ENCODE results near the gene ATF3. TPM values are rescaled to one million over a fixed set of nuclear protein-coding genes. Genes with fewer than 3 reads are reported as not detected.
A peak's percentile ranks its signal among the peaks of the same experiment; 100 is the strongest.
"Not testable (repeated sequence)": the region's sequence is repeated elsewhere in the genome, so short reads cannot be mapped to it uniquely, and the experiment has no call there.

ATF3 gene
- total RNA-seq, 1 experiment from 2014 or later: 1.0 TPM

DNA sequence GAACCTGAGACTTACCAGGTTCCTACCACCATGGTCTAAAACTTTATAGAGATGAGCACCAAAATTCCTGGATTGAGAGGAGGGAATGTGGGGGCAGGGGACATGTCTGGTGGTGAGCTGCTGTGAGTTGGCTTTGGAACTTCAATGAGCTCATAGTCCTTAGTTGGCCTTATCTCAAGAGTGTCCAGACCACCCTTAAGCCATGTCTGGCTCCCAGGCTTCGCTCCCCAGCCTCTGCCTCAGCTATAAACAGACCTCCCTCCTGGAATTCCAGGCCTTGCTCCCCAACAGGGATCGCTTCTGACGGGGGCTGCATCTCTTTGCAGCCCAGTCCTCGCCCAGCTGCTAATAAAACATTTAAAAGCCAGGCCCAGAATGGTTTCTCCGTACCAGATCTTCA, 19.5 kb downstream of the ATF3 start:
- DNase-seq (ENCODE audit: low spot score): no peak

DNA sequence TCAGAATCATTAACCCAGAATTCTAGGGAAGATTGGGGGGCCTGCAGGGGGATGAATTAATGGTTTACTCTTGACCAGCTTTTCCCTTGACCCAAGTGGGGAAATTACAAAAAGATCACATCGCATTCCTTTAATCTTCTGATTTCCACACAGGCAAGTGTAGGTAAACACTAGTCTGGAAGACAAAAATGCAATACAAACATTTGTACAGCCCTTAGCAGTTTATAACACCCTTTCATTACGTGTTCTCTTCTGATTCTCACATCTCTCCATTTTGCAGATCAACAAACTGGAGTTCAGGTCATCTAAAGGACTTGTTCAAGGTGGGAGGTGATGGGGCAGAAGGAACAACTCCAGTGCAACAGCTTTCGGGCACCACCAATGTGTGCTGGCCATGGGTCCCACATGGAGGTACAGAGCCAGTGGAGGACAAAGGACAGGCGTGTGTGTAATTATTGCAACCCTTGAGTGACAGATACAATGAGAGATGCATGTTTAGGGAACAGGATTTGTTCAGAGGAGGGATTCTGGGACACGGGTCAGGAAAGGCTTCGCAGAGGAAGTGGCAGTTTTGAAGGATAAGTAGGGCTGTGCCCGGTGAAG, 20.4 kb downstream of the ATF3 start:
- DNase-seq (ENCODE audit: low spot score): no peak

DNA sequence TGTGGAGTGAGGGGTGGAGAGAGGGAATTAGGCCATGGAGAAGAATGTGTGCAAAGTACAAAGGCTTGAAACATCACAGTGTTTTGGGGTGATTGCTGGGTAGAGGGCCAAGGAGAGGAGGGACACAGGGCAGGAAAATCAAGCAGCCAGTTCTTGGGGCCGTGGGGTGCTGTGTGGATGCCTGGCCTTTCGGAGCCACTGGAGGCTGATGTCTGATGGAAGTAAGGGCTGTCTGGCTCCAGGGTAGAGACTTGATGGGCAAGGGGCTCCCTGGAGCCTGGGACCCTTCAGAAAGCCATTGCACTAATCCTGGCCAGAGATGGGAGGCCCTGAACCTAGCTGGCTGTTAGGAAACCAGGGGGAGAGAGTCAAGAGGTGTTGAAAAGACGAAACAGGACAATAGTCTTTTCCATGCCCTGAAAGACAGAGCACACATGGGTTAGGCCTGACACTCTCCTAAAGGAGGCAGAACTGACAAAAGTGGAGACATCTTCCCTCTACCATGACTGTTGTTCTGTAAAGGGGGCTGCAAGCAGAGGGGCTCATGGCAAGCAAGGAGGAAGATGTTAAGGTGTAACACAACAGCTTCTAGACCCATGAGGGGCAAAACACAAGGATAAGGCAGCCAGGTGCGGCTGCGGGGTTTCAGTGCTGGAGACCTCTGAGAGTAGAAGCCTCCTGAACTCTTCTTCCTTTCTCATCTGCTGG, 21.0 kb downstream of the ATF3 start:
- DNase-seq (ENCODE audit: low spot score): no peak

DNA sequence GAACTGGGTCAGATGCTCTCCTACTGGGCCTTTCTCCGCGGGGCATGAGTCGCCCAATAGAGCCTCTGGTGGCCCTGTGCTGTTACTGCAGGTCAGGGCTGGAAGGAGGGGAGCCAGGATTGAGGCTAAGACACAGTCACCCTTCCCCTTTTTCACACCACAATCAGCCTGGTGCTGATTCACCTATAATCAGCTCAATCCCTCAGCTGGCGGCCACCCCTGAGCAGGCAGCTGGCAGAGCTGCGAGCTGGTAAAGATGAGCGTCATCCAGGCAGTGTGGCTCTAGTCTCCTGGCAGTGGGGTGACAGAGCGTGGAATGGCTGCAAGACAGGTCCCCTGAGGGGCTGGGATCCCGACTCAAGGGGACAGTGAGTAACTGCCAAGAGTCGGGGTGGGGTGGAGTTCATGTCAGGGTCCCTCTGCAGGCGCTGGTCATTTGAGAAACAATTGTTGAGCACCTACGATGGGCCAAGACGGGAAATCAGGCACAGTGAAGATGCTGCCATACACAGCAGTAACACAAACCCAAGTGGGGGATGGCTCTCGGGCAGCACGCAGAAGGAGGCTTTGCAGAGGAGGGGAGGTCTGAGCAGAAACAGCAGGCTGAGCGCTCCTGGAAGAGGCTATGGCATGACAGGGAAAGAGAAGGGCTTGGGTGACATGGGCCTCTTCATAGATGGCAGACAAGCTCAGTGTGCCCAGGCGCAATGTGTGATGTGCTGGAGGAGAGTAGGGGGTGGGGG, 21.8 kb downstream of the ATF3 start:
- peak; percentile 73 for DNase-seq (ENCODE audit: low spot score)

DNA sequence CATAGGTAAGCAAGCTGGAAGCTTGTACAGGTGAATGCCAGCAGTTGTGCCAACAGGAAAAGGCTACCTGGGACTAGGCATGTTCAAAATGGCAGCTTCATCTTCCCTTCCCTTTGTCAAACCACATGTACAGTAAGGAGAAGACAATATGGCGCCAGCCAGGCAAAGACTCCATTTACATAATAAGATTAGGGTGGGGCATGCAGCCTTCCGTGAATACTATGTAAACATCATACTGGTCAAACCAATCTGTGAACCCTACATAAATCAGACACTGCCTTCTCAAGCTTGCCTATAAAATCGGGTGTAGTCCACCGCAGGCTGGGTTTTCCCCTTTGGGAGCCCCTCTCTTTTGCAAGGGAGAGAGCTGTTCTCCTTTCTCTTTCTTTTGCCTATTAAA, 24.6 kb downstream of the ATF3 start:
- no peak for DNase-seq (ENCODE audit: low spot score)

DNA sequence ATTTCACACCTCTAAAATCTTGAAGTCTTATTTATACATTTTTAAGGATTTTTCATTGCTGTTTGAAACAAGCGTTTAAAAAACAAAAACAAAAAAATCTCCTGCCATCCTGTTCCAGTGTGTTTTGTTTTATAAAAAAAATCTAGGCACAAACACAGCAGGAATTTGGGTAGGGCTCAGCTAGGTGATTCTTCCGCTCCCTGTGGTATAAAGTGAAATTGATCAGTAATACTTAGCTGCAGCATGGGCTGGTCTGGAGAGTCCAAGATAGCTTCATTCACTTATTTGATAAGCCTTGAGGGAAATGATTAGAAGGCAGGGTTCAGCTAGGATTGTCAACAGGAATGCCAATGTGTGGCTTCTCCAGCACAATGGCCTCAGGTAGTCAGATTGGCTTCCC, 25.7 kb downstream of the ATF3 start:
- DNase-seq (ENCODE audit: low spot score): no peak

DNA sequence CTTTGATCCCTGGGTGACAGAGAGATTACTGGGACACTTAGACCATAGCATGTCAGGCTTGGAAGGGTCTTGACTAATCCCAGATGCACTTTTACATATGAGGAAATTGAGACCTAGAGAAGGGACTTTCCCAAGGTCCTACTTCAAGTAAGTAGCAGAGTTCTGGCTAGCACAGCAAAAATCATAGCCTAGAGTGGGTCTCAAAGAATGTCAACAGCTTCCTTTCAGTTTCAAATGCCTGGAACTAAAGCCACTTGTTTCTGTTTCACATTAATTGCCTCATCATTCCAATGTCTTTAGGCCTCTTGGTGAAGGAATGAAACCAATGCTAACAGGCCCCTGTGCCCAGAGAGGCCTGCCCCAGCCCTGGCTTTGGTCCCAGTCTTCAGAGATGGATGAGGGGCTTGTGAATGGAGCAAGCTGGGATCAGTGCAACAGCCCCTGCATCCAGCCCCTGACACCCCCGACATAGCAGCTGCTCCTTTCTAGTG, 26.6 kb downstream of the ATF3 start:
- DNase-seq (ENCODE audit: low spot score): no peak

DNA sequence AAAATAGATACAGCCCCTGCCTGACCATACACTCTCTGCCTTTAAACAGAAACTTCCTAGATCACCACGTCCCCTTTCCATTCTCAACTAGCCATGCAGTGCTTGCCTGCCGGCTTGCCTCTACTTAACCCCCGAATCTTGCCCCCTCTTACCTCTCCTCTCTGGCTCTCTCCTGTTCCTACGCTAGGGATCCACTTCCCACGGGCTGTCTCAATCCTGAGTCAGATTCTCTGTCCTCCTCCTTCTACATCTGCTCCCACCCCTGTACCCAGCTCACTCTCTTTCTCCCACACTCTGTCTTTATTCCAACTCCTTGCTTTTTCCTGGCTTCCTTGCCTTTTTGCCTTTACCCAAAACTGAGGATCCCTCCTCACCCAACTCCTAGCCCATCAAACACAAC, 29.3 kb downstream of the ATF3 start:
- DNase-seq (ENCODE audit: low spot score): no peak

DNA sequence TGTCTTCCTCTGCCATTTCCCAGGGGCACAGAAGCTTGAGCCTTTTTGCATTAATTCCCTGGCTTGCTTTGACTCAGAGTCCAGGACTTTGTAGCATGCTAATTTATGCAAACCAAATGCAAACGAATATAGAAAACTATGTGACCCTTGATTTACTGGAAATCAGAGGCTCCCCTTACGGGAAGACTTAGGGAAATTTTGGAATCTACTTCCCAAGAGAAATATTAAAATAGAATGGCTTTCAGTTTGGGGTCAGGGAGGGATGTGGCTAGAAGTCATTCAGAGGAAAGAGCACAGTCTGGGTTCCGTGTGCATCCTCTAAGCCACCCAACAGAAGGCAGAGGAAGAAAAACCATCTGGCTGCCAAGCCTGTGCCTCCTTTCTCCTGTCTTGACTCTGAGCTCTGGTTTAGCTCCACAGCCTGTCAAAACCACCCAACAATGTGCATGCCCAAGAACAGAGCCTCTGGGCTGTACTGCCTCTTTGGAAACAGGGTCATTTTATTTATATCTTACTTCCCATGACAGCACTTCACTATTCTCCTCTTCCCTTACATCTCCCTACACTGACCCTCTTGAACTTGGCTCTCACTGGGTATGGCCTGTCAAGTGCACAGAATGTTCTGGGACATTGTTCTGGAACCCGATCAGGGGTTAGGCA, 30.1 kb downstream of the ATF3 start:
- DNase-seq (ENCODE audit: low spot score): no peak

DNA sequence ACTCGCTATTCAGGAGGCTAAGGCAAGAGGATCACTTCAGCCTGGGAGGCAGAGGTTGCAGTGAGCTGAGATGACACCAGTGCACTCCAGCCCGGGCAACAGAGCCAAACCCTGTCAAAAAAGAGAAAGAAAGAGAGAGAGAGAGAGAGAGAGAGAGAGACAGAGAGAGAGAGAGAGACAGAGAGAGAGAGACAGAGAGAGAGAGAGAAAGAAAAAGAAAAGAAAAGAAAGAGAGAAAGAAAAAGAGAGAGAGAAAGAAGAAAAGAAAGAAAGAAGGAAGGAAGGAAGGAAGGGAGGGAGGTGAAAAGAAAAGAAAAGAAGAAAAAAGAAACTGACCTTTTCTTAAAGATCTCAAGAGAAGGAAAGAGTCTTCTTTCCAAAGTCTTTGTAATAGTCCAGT, 31.0 kb downstream of the ATF3 start:
- DNase-seq (ENCODE audit: low spot score): not testable (repeated sequence)

DNA sequence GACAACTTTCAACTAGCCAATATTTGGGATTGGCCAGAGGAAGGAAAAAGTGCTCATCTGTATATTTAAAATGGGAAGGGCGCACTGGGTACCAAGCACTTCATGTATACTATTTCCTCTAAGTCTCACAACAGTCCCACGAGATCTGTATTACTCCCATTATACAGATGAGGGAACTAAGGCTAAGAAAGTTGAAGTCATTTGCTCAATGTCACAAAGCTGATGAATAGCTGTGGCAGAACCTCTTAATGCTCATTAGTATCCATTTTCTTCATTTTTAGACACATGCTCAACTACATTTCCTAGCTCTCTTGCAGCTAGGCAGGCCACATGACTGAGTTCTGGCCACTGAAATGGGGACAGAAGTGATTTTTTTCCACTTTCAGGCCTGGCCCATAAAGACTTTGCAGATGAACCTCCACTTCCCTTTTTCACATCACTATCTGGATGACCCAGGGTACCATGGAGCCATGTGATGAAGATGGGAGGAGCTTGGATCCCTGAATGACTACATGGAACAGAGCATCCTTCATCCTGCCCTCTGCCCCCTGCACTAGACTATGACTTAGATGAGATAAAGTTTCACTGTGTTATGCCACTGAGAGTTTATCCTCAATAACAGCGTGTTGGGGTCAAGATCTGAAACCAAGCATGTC, 31.8 kb downstream of the ATF3 start:
- no peak for DNase-seq (ENCODE audit: low spot score)

DNA sequence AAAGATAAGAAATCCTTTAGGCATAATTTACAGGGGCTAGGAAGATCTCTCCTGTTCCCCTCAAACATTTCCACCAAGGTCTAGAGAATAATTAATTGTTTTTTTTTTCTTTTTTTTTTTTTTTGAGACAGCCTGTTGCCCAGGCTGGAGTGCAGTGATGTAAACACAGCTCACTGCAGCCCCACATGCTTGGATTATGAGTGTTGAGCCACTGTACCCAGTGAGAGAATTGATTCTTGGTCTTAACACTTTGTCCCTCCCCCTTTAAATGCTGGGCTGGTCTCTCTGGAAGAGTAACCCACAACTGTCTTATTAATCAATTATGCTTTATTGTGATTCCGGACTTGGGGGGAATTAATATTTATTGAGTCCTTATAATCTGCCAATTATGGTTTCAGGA, 33.4 kb downstream of the ATF3 start:
- DNase-seq (ENCODE audit: low spot score): no peak

DNA sequence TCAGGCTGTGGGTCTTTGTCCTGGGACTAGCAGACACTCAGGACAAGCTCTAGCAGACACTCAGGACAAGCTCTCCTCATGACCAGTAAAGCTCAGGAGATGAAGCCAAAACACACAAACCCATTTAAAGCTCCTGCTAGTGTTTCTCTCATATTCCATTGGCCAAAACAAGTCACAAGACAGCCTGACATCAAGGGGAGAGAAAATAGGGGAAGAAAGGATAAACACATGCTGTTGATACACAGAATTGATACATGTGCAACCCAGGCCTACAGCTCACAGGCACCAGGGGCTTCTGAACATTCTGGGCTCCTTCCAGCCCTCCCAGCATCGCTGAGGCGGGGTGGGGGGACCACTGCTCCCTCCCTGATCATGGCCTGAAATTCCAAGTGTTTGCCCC, 35.3 kb downstream of the ATF3 start:
- DNase-seq (ENCODE audit: low spot score): no peak

DNA sequence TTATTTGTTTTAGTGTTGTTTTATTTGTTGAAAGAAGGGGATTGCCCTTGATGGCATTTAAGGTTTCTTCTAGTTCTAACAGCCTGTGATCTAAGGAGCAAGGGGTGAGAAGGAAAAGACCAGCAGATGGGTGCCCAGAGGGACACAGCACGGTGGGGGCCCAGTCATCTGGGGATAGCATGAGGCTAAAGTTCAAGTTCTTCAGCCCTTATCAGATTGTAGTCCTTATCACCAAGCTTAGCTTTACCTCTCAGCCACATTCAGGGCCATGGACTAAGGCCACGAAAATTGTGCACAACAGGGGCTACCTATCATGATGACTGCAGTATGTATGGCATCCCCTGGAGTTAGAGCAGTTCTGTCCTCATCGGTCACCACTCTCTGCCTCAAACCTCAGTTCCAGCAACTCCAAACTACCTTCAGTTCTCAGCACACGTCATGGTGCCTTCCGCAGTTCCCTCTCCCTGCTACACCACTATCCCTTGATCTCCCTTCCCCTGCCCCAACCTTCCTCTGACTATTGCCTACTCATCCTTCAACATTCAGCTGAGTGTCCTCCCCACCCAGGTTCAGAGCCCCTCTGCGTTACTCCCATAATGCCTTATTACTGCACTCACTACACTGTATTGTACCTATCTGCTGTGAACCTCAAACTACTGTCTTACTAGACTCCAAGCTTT, 36.4 kb downstream of the ATF3 start:
- DNase-seq (ENCODE audit: low spot score): no peak

DNA sequence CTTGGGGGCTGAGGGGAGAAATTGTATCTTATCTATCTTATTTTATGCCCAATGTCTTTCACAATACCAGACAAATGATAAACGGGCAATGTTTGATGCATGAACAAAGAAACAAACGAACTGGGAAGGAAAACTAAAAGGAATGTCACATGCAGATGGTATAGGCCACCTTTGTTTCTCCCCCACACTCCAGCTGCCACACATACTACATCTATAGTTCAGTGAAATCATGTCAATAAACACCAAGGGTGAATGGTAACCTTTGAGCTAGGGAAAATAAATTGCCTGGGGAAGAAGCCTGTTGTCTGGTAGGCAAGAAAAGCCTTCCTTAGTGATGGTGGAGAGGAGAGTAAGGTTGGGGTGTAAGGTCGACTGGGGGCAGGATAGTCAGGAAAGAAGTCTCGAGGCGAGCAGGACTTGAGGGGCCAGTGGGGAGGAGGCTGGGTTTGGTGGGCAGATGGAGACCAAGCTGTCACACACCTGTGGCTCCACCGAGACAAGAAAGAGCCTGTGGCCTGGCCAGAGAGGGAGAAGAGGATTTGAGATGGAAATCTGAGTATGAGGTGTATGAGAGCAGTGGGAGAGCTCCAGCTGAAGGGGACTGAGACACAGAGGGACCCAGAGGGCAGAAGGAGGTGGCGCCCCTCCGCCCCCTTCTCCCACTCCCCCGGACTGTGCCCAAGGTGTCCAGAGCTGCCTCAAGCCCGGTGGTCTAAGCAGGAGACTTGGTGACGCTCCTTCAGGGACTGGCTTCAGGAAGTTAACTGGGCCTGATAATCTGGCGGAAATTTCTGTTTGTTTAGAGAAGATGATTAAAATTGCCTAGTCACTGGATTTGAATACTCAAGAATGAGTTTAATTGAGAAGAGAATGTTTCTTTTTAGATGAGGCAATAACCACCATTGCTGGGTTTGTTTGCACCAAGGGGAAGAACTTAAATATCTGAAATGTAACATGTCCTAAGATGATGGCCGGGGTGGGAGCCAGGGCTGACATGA, 37.3 kb downstream of the ATF3 start:
- no peak for DNase-seq (ENCODE audit: low spot score)

DNA sequence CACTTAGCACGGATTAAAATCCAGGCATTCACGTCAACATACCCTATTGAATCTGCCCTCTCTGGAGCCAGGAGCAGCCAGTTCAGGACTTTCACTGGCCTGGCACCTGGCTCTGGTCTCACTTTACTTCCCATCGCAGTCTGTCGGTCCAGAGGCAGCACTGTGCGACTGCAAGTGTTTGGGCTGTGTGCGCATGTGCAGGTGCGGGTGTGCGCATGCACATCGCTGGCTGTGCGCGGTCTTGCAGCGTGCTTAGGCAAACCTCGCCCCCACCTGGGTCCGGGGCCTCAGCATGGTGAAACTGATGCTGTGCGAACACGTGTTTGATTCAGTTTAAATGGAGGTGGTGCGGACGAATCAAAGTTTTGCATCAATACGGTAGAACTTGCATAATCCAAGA, 38.0 kb downstream of the ATF3 start:
- DNase-seq (ENCODE audit: low spot score): no peak

DNA sequence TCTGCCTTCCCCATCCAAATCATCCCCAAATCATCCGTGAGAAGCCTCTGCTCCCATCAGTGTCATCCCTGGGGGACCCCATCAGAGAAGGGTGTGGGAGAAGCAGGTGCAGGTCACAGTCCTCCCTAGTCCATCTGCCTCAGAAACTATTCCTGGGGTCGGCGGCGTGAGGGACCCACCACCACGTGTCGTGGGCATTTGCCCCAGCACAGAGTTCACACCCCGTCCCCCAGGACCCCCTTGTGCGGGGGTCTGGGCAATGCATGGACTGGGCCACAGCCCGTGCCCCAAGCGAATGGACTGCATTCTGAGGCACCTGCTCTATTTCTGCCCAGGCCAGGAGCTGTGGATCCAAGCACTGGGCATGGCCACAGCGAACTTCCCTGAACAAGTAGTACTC, 38.4 kb downstream of the ATF3 start:
- no peak for DNase-seq (ENCODE audit: low spot score)

DNA sequence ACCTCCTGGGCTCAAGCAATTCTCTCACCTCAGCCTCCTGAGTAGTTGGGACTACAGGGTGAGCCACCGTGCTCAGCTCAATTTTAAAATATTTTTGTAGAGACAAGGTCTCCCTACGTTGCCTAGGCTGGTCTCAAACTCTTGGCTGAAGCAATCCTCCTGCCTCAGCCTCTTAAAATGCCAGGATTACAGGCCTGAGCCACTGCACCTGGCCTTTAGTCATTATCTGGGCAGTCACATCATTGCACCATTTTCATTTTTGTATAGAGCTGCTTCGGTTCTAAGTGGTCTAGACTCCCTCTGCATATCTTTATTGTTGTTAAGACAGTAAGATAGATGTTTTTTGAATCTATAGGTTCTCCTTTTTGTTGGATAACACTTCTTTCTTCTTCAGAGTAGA, 39.9 kb downstream of the ATF3 start:
- no peak for DNase-seq (ENCODE audit: low spot score)

DNA sequence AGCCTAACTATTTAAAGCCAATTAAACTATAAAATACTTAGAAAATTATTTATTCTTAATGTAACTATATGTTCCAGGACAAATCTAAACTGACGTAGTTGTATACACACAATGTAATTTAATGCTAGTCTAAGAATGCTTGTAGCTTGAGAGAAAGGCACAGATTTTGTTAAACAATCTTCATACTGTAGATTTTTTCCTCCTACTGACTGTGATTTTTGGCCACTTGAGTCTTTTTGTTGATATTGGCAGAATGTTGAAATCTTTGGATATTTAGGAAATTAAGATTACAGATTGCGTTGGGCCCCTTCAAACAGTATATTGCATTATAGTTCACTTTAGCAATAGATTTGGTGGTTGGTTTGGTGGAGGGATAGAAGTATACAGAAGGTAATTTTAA, 40.5 kb downstream of the ATF3 start:
- no peak for DNase-seq (ENCODE audit: low spot score)

DNA sequence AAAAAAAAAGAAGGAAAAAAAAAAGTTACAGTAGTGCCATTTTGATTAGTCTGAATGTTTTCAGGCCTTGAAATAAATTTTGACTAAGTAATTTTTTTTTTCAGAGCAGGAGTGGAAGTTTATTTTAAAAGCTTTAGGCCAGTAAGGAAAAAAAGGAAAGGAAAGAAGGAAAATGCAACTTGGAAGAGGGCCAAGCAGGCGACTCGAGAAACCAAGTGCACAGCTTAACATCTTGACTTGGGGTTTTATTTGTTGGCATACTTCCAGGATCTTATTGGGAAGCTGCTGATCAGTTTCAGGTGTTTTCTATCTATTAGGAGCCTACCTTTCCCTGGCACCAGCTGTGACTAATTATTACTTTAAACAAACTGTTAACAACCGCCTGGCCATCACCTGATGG, 41.7 kb downstream of the ATF3 start:
- no peak for DNase-seq (ENCODE audit: low spot score)

Data from A172 (cell line).